Liver (tissue), 9 donors: ENCODE data around the gene TADA3. TPM values are rescaled to one million over a fixed set of nuclear protein-coding genes. Genes with fewer than 3 reads are reported as not detected.

Experiments used
- DNase-seq: peaks from one replicate; pipeline ENCODE4 v3.0.0-alpha.2; 2017; ENCODE audit warnings: low spot score
- H3K27ac ChIP-seq, 2 donors: one replicate each; pipeline ENCODE4 v1.7.0; 2013; ENCODE audit warnings: inconsistent platforms in 2 of 2, low read length in 2 of 2, control low read depth in 1 of 2, low read depth in 1 of 2, mild to moderate bottlenecking in 1 of 2
- H3K27me3 ChIP-seq, 4 donors: one replicate each; pipeline versions ENCODE4 v1.6.1 to v1.7.0; 2013; ENCODE audit warnings: low read length in 3 of 4, inconsistent platforms in 1 of 4, mild to moderate bottlenecking in 1 of 4, moderate library complexity in 1 of 4; ENCODE audit not compliant: control insufficient read depth in 4 of 4, insufficient read depth in 4 of 4
- H3K36me3 ChIP-seq, 4 donors: one replicate each; pipeline versions ENCODE4 v1.6.1 to v1.7.0; 2013; ENCODE audit warnings: low read length in 3 of 4, mild to moderate bottlenecking in 3 of 4, low read depth in 1 of 4, moderate library complexity in 1 of 4; ENCODE audit not compliant: control insufficient read depth in 4 of 4, insufficient read depth in 3 of 4
- H3K4me1 ChIP-seq, 4 donors: one replicate each; pipeline versions ENCODE4 v1.6.1 to v1.7.0; 2013; ENCODE audit warnings: low read length in 3 of 4, mild to moderate bottlenecking in 3 of 4, moderate library complexity in 1 of 4; ENCODE audit not compliant: control insufficient read depth in 4 of 4, insufficient read depth in 4 of 4
- H3K4me3 ChIP-seq, 3 donors: one replicate each; pipeline versions ENCODE4 v1.6.1 to v1.7.0; 2013; ENCODE audit warnings: low read length in 3 of 3, control low read depth in 1 of 3, low read depth in 1 of 3, mild to moderate bottlenecking in 1 of 3
- H3K9ac ChIP-seq, 2 donors: one replicate each; pipeline ENCODE4 v1.7.0; 2013; ENCODE audit warnings: low read length in 2 of 2, mild to moderate bottlenecking in 2 of 2, moderate library complexity in 2 of 2, control low read depth in 1 of 2, low read depth in 1 of 2
- H3K9me3 ChIP-seq, 4 donors: one replicate each; pipeline versions ENCODE4 v1.6.1 to v1.7.0; 2013; ENCODE audit warnings: low read length in 3 of 4; ENCODE audit not compliant: control insufficient read depth in 4 of 4
- EGR1 ChIP-seq, 2 donors: IDR thresholded peaks; 2 replicates each; pipeline ENCODE4 v1.6.1; 2016 to 2018; ENCODE audit warnings: antibody characterized with exemption in 2 of 2, low read depth in 2 of 2
- FOXA1 ChIP-seq: IDR thresholded peaks from 2 replicates; pipeline ENCODE4 v1.6.1; 2016; ENCODE audit warnings: antibody characterized with exemption
- GABPA ChIP-seq, 2 donors: IDR thresholded peaks in 1 of 2; conservative IDR thresholded peaks in 1 of 2; 2 replicates each; pipeline ENCODE4 v1.6.1; 2016; ENCODE audit warnings: antibody characterized with exemption in 2 of 2, mild to moderate bottlenecking in 1 of 2, moderate library complexity in 1 of 2
- HNF4G ChIP-seq: IDR thresholded peaks from 2 replicates; pipeline ENCODE4 v1.6.1; 2016; ENCODE audit warnings: antibody characterized with exemption
- JUND ChIP-seq, 2 donors: IDR thresholded peaks; 2 replicates each; pipeline ENCODE4 v1.6.1; 2016; ENCODE audit warnings: antibody characterized with exemption in 2 of 2
- NR2F2 ChIP-seq: IDR thresholded peaks from 2 replicates; pipeline ENCODE4 v1.6.1; 2016; ENCODE audit warnings: antibody characterized with exemption
- RXRA ChIP-seq, 2 donors: IDR thresholded peaks; 2 replicates each; pipeline ENCODE4 v1.6.1; 2017 to 2018; ENCODE audit warnings: antibody characterized with exemption in 2 of 2, mild to moderate bottlenecking in 1 of 2
- TAF1 ChIP-seq: conservative IDR thresholded peaks from 2 replicates; pipeline ENCODE4 v1.6.1; 2016; ENCODE audit warnings: antibody characterized with exemption, mild to moderate bottlenecking
- YY1 ChIP-seq: IDR thresholded peaks from 2 replicates; pipeline ENCODE4 v1.6.1; 2016; ENCODE audit warnings: antibody characterized with exemption, mild to moderate bottlenecking
- WGBS: extraction: QIAGEN DNeasy Blood & Tissue Kit; methylation state at CpG from one replicate; pipeline ENCODE4 v1.1.7; 2013; 5-methylcytosine and 5-hydroxymethylcytosine counted together
- polyA plus RNA-seq, 2 donors: library from polyadenylated mRNA; stranded (reverse) in 1 of 2; unstranded in 1 of 2; fragments of 200-250 nt in 1 of 2; fragments of >200 nt in 1 of 2; fragmentation: Nextera tagmentation in 1 of 2; extraction: Ambion mirVana in 1 of 2; gene quantifications; one replicate each; pipeline versions ENCODE4 v1.2.1 to v1.2.3, GENCODE V29; 2013 to 2015
- total RNA-seq, 2 donors: library from RNA; depleted of rRNA; stranded (reverse); fragments of >200 nt; gene quantifications; one replicate each; pipeline ENCODE4 v1.2.3, GENCODE V29; 2014
- TF ChIP-seq, protein P1 (sequence below): IDR thresholded peaks from 2 replicates; pipeline ENCODE4 v1.6.1; 2016; ENCODE audit warnings: antibody characterized with exemption
- TF ChIP-seq, protein P2 (sequence below): IDR thresholded peaks from 2 replicates; pipeline ENCODE4 v1.6.1; 2016; ENCODE audit warnings: antibody characterized with exemption, mild to moderate bottlenecking
- donor health status: healthy.
- donor health status: healthy.
- donor health status: healthy.
- donor health status: healthy.
- donor health status: healthy.

The TADA3 gene
- total and polyA plus RNA-seq, 4 donors, result 16.2 to 27.8 (median 21.5) TPM

DNA sequence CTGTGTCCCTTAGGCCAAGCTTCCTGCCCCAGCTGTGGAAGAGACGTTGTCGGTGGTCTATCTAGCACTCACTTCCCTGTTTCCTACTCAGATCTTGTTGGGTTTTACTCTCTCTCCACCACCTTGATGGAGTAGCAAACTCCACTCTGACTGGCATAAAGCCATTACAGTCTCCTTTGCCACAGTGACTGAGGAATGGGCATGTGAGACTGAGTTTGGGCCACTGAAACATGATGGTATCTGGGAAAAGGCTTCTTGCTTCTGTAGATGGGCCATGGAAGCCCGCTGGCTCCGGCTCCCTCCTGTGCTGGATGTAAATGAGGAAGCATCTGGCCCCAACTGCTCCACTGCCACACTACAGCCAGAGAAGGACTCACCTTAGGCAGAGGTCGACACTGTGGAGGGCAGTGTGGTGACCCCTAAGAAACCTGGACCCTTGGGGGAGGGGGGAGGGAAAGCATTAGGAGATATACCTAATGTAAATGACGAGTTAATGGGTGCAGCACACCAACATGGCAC is 13.1 kb downstream of the TADA3 start:
- no peaks in the 10 kb centered on the region for H3K27me3 ChIP-seq
- no peak for TF ChIP-seq TAF1
- no peak for TF ChIP-seq NR2F2
- TF ChIP-seq GABPA (IDR thresholded peaks at IDR 0.05 in 1 of 2, conservative IDR thresholded peaks at IDR 0.05 in 1 of 2), result no peak
- no peak for TF ChIP-seq YY1
- TF ChIP-seq HNF4G, result no peak
- TF ChIP-seq, protein P1, sequence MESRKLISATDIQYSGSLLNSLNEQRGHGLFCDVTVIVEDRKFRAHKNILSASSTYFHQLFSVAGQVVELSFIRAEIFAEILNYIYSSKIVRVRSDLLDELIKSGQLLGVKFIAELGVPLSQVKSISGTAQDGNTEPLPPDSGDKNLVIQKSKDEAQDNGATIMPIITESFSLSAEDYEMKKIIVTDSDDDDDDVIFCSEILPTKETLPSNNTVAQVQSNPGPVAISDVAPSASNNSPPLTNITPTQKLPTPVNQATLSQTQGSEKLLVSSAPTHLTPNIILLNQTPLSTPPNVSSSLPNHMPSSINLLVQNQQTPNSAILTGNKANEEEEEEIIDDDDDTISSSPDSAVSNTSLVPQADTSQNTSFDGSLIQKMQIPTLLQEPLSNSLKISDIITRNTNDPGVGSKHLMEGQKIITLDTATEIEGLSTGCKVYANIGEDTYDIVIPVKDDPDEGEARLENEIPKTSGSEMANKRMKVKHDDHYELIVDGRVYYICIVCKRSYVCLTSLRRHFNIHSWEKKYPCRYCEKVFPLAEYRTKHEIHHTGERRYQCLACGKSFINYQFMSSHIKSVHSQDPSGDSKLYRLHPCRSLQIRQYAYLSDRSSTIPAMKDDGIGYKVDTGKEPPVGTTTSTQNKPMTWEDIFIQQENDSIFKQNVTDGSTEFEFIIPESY, result no peak
- no peak for TF ChIP-seq JUND (IDR thresholded peaks at IDR 0.05)
- TF ChIP-seq FOXA1, result no peak
- TF ChIP-seq, protein P2, sequence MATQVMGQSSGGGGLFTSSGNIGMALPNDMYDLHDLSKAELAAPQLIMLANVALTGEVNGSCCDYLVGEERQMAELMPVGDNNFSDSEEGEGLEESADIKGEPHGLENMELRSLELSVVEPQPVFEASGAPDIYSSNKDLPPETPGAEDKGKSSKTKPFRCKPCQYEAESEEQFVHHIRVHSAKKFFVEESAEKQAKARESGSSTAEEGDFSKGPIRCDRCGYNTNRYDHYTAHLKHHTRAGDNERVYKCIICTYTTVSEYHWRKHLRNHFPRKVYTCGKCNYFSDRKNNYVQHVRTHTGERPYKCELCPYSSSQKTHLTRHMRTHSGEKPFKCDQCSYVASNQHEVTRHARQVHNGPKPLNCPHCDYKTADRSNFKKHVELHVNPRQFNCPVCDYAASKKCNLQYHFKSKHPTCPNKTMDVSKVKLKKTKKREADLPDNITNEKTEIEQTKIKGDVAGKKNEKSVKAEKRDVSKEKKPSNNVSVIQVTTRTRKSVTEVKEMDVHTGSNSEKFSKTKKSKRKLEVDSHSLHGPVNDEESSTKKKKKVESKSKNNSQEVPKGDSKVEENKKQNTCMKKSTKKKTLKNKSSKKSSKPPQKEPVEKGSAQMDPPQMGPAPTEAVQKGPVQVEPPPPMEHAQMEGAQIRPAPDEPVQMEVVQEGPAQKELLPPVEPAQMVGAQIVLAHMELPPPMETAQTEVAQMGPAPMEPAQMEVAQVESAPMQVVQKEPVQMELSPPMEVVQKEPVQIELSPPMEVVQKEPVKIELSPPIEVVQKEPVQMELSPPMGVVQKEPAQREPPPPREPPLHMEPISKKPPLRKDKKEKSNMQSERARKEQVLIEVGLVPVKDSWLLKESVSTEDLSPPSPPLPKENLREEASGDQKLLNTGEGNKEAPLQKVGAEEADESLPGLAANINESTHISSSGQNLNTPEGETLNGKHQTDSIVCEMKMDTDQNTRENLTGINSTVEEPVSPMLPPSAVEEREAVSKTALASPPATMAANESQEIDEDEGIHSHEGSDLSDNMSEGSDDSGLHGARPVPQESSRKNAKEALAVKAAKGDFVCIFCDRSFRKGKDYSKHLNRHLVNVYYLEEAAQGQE, result no peak
- no peak for TF ChIP-seq EGR1 (IDR thresholded peaks at IDR 0.05; ENCODE audit: low read depth in 2 of 2)
- TF ChIP-seq RXRA (IDR thresholded peaks at IDR 0.05), result no peak
- no peak overlapping the region for H3K9ac ChIP-seq
- H3K36me3 ChIP-seq, result peaks cover 0 to 9% (median 5%) of the 10 kb centered on the region in 4 donors
- no peak overlapping the region for H3K4me3 ChIP-seq
- H3K4me1 ChIP-seq, result peaks cover 6 to 38% (median 18%) of the 10 kb centered on the region in 4 donors
- no peak for DNase-seq
- no peaks in the 10 kb centered on the region for H3K9me3 ChIP-seq
- WGBS, result 87% methylated on average over 6 of the region's 6 CpGs
- no peak overlapping the region for H3K27ac ChIP-seq

DNA sequence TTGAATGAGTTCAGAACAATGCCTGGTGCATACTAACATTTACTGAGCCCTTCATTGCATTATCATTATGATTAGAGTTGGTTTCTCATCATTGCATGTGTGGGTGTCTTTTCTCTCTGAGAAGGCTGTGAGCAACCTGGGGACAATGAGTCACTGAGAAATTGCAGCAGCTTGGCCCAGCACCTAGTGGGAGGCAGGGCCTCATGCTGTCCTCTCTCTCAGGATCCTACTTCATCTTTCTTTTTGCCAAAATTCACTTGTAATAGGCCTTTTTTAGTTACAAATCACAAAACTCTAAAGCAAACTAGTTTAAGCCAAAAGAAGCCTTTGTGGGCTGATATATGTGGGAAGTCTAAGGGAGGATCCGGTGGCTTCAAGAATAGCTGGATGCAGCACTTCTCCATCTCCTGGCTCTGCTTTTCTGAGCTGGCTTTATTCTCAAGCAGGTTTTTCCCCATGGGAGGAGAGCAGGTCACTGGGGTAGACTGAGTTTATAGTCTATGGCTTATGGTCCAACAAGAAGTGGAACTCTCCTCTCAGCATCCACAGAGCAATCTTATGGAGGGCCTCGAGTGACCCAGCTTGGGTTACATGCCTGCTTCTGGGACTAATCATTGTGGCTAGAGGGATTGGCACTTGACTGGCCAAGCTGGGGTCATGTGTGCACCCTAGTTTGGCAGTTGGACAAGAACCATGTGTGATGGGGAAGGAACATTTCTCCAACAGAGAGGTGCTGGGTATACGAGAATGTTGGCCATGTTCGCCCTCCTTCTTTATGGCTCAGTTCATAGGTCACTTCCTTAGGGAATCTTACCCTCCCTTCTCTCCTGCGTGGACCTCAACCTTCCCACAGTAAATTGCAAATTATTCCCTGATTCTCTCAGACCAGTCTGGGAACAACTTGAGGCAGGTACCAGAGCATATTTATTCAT is 13.9 kb downstream of the TADA3 start:
- DNase-seq, result no peak
- WGBS, result 80% methylated on average over 5 of the region's 5 CpGs
- no peak overlapping the region for H3K9ac ChIP-seq
- H3K9me3 ChIP-seq, result no peaks in the 10 kb centered on the region
- H3K4me1 ChIP-seq, result peaks cover 6 to 38% (median 18%) of the 10 kb centered on the region in 4 donors
- TF ChIP-seq JUND (IDR thresholded peaks at IDR 0.05) (no peak), HNF4G (no peak), EGR1 (IDR thresholded peaks at IDR 0.05; ENCODE audit: low read depth in 2 of 2) (no peak)
- TF ChIP-seq, protein P1, result no peak
- TF ChIP-seq, protein P2, result no peak
- H3K4me3 ChIP-seq, result no peak overlapping the region
- no peak overlapping the region for H3K27ac ChIP-seq
- peaks cover 0 to 3% (median 0%) of the 10 kb centered on the region in 4 donors for H3K36me3 ChIP-seq
- no peaks in the 10 kb centered on the region for H3K27me3 ChIP-seq
